ENCODE results near the gene RGPD6.
"Not testable (repeated sequence)": the region's sequence is repeated elsewhere in the genome, so short reads cannot be mapped to it uniquely, and the experiment has no call there.

The RGPD6 gene

GRCh38 chr2:110576763-110577416, at the start of gene RGPD6:
TSS of gene RGPD6 (minus strand) at chr2:110577222. CDS start at chr2:110577024, 198 bp downstream.
- H3K27me3 Mint-ChIP-seq (ENCODE audit: low read depth); H3K4me3 Mint-ChIP-seq; H3K27ac Mint-ChIP-seq; H3K4me1 Mint-ChIP-seq; H3K36me3 Mint-ChIP-seq (ENCODE audit: low read depth); H3K9me3 Mint-ChIP-seq: not testable (repeated sequence)

- H3K36me3 Mint-ChIP-seq (ENCODE audit: low read depth); H3K4me3 Mint-ChIP-seq; H3K27ac Mint-ChIP-seq; H3K9me3 Mint-ChIP-seq; H3K27me3 Mint-ChIP-seq (ENCODE audit: low read depth); H3K4me1 Mint-ChIP-seq: not testable (repeated sequence)
Observed at GRCh38 chr2:110619326-110619939, 42.4 kb upstream of the RGPD6 start.

- H3K4me1 Mint-ChIP-seq; H3K9me3 Mint-ChIP-seq; H3K36me3 Mint-ChIP-seq (ENCODE audit: low read depth); H3K4me3 Mint-ChIP-seq; H3K27me3 Mint-ChIP-seq (ENCODE audit: low read depth); H3K27ac Mint-ChIP-seq: not testable (repeated sequence)
Observed at GRCh38 chr2:110613927-110614326, 36.9 kb upstream of the RGPD6 start.

GRCh38 chr2:110610613-110611250, 33.7 kb upstream of the RGPD6 start:
- Mint-ChIP-seq H3K4me3 (peak overlapping the region; percentile 43 to 70 (median 58)), H3K27me3 (ENCODE audit: low read depth) (peaks cover 14% of the 10 kb centered on the region)
- not testable (repeated sequence) for H3K36me3 Mint-ChIP-seq (ENCODE audit: low read depth); H3K27ac Mint-ChIP-seq; H3K4me1 Mint-ChIP-seq; H3K9me3 Mint-ChIP-seq

GRCh38 chr2:110609843-110610612, 33.0 kb upstream of the RGPD6 start:
- not testable (repeated sequence) for H3K9me3 Mint-ChIP-seq; H3K4me1 Mint-ChIP-seq; H3K27ac Mint-ChIP-seq; H3K36me3 Mint-ChIP-seq (ENCODE audit: low read depth)
- H3K27me3 Mint-ChIP-seq (ENCODE audit: low read depth), result peaks cover 17% of the 10 kb centered on the region
- peak overlapping the region in 1 of 3 experiments; percentile 44 for H3K4me3 Mint-ChIP-seq

GRCh38 chr2:110608788-110609502, 31.9 kb upstream of the RGPD6 start:
- H3K36me3 Mint-ChIP-seq (ENCODE audit: low read depth); H3K4me3 Mint-ChIP-seq; H3K4me1 Mint-ChIP-seq; H3K27ac Mint-ChIP-seq; H3K9me3 Mint-ChIP-seq: not testable (repeated sequence)
- peaks cover 17% of the 10 kb centered on the region for H3K27me3 Mint-ChIP-seq (ENCODE audit: low read depth)

- not testable (repeated sequence) for H3K4me3 Mint-ChIP-seq; H3K9me3 Mint-ChIP-seq; H3K4me1 Mint-ChIP-seq; H3K27ac Mint-ChIP-seq; H3K36me3 Mint-ChIP-seq (ENCODE audit: low read depth)
- H3K27me3 Mint-ChIP-seq (ENCODE audit: low read depth), result peaks cover 17% of the 10 kb centered on the region
Observed at GRCh38 chr2:110605057-110605456, 28.0 kb upstream of the RGPD6 start.

GRCh38 chr2:110603917-110604591, 27.0 kb upstream of the RGPD6 start:
- H3K4me1 Mint-ChIP-seq, H3K9me3 Mint-ChIP-seq, H3K4me3 Mint-ChIP-seq: not testable (repeated sequence)

GRCh38 chr2:110602139-110602538, 25.1 kb upstream of the RGPD6 start:
- H3K27me3 Mint-ChIP-seq (ENCODE audit: low read depth), result peaks cover 13% of the 10 kb centered on the region
- H3K9me3 Mint-ChIP-seq; H3K4me1 Mint-ChIP-seq; H3K27ac Mint-ChIP-seq; H3K36me3 Mint-ChIP-seq (ENCODE audit: low read depth); H3K4me3 Mint-ChIP-seq: not testable (repeated sequence)

More at GRCh38 chr2:110603917-110604591, 27.0 kb upstream of the RGPD6 start:
- not testable (repeated sequence) for H3K27ac Mint-ChIP-seq; H3K36me3 Mint-ChIP-seq (ENCODE audit: low read depth)
- H3K27me3 Mint-ChIP-seq (ENCODE audit: low read depth), result peaks cover 17% of the 10 kb centered on the region

GRCh38 chr2:110591973-110592372, 15.0 kb upstream of the RGPD6 start:
- H3K4me1 Mint-ChIP-seq; H3K36me3 Mint-ChIP-seq (ENCODE audit: low read depth); H3K9me3 Mint-ChIP-seq; H3K27ac Mint-ChIP-seq; H3K4me3 Mint-ChIP-seq; H3K27me3 Mint-ChIP-seq (ENCODE audit: low read depth): not testable (repeated sequence)

- H3K4me3 Mint-ChIP-seq, H3K9me3 Mint-ChIP-seq: not testable (repeated sequence)
Observed at GRCh38 chr2:110589677-110590330, 12.8 kb upstream of the RGPD6 start.

GRCh38 chr2:110588520-110588919, 11.5 kb upstream of the RGPD6 start:
- not testable (repeated sequence) for H3K27ac Mint-ChIP-seq; H3K9me3 Mint-ChIP-seq; H3K27me3 Mint-ChIP-seq (ENCODE audit: low read depth)

More at GRCh38 chr2:110589677-110590330, 12.8 kb upstream of the RGPD6 start:
- H3K4me1 Mint-ChIP-seq; H3K27me3 Mint-ChIP-seq (ENCODE audit: low read depth); H3K27ac Mint-ChIP-seq; H3K36me3 Mint-ChIP-seq (ENCODE audit: low read depth): not testable (repeated sequence)

GRCh38 chr2:110579216-110579965, 2.4 kb upstream of the RGPD6 start:
- H3K4me1 Mint-ChIP-seq; H3K36me3 Mint-ChIP-seq (ENCODE audit: low read depth); H3K4me3 Mint-ChIP-seq; H3K9me3 Mint-ChIP-seq; H3K27me3 Mint-ChIP-seq (ENCODE audit: low read depth); H3K27ac Mint-ChIP-seq: not testable (repeated sequence)

More at GRCh38 chr2:110588520-110588919, 11.5 kb upstream of the RGPD6 start:
- H3K4me1 Mint-ChIP-seq; H3K36me3 Mint-ChIP-seq (ENCODE audit: low read depth); H3K4me3 Mint-ChIP-seq: not testable (repeated sequence)

Measured in nephron (organoid).